ENCODE results near the gene SHD. TPM values are rescaled to one million over a fixed set of nuclear protein-coding genes. Genes with fewer than 3 reads are reported as not detected.
"Not testable (repeated sequence)": the region's sequence is repeated elsewhere in the genome, so short reads cannot be mapped to it uniquely, and the experiment has no call there.

The SHD gene
- total and polyA plus RNA-seq, 3 donors from 2014 or later: 0.16 to 1.8 (median 0.79) TPM

GRCh38 chr19:4284176-4284958 is 5.3 kb downstream of the SHD start:
- WGBS, 2 donors: 28 to 29% methylated on average over 19 to 20 of the region's 20 CpGs
- Histone ChIP-seq H3K4me1 (peaks cover 4% of the 10 kb centered on the region), H3K27ac (no peak overlapping the region), H3K27me3 (no peaks in the 10 kb centered on the region), H3K4me3 (peak overlapping the region in 1 of 2 donors; percentile 12), H3K9me3 (no peaks in the 10 kb centered on the region), H3K36me3 (ENCODE audit: low read depth, missing control alignments) (no peaks in the 10 kb centered on the region)
- TF ChIP-seq POLR2A (IDR thresholded peaks at IDR 0.05): no peak
- intact Hi-C loops (cut with DNase I; ENCODE audit: low total_unique reads): no loop called here
- DNase-seq: peak; percentile 78

- no peak for TF ChIP-seq POLR2A (IDR thresholded peaks at IDR 0.05)
- TF ChIP-seq CTCF (IDR thresholded peaks at IDR 0.05): no peak
- H3K9me3 ChIP-seq: no peaks in the 10 kb centered on the region
- no peaks in the 10 kb centered on the region for H3K27me3 ChIP-seq
- 48 to 49% methylated on average over 6 of the region's 6 CpGs for WGBS, 2 donors
- peak overlapping the region in 1 of 2 donors; percentile 12 for H3K4me3 ChIP-seq
- intact Hi-C loops (cut with DNase I; ENCODE audit: low total_unique reads): no loop called here
- H3K36me3 ChIP-seq (ENCODE audit: low read depth, missing control alignments): no peaks in the 10 kb centered on the region
- DNase-seq: no peak
- H3K4me1 ChIP-seq: no peaks in the 10 kb centered on the region
- H3K27ac ChIP-seq: no peak overlapping the region
These were observed 5.9 kb downstream of the SHD start for GRCh38 chr19:4284974-4285373.

- H3K36me3 ChIP-seq (ENCODE audit: low read depth, missing control alignments); H3K27me3 ChIP-seq; intact Hi-C loops (cut with DNase I; ENCODE audit: low total_unique reads); H3K4me3 ChIP-seq; H3K4me1 ChIP-seq; H3K9me3 ChIP-seq; H3K27ac ChIP-seq; DNase-seq: not testable (repeated sequence)
- 87 to 91% methylated on average over 4 of the region's 4 CpGs for WGBS, 2 donors
These were observed 7.1 kb downstream of the SHD start for GRCh38 chr19:4286141-4286540.

GRCh38 chr19:4288091-4288777 is 9.2 kb downstream of the SHD start:
- TF ChIP-seq CTCF (IDR thresholded peaks at IDR 0.05) (no peak), POLR2A (IDR thresholded peaks at IDR 0.05) (no peak)
- intact Hi-C loops (cut with DNase I; ENCODE audit: low total_unique reads): no loop called here
- no peaks in the 10 kb centered on the region for H3K27me3 ChIP-seq

GRCh38 chr19:4291184-4291732 is 12.2 kb downstream of the SHD start:
- Histone ChIP-seq H3K36me3 (ENCODE audit: low read depth, missing control alignments) (no peaks in the 10 kb centered on the region), H3K27me3 (no peaks in the 10 kb centered on the region), H3K9me3 (no peaks in the 10 kb centered on the region), H3K4me1 (no peaks in the 10 kb centered on the region), H3K27ac (no peak overlapping the region), H3K4me3 (no peak overlapping the region)
- TF ChIP-seq CTCF (IDR thresholded peaks at IDR 0.05) (no peak), POLR2A (IDR thresholded peaks at IDR 0.05) (no peak)
- WGBS, 2 donors: 86 to 87% methylated on average over 8 of the region's 8 CpGs
- DNase-seq: no peak
- intact Hi-C loops (cut with DNase I; ENCODE audit: low total_unique reads): no loop called here

More at GRCh38 chr19:4288091-4288777, 9.2 kb downstream of the SHD start:
- Histone ChIP-seq H3K36me3 (ENCODE audit: low read depth, missing control alignments) (no peaks in the 10 kb centered on the region), H3K9me3 (no peaks in the 10 kb centered on the region), H3K4me3 (no peak overlapping the region), H3K4me1 (no peaks in the 10 kb centered on the region), H3K27ac (no peak overlapping the region)
- no peak for DNase-seq
- 80 to 87% methylated on average over 14 to 16 of the region's 16 CpGs for WGBS, 2 donors

All from testis (tissue), 3 donors.